Mammary epithelial cell (primary cell): Measurements from ENCODE around the gene MGST3.

Source experiments
- EZH2 ChIP-seq: IDR thresholded peaks from 2 replicates; pipeline ENCODE4 v1.6.1; 2012; ENCODE audit warnings: low read length, inconsistent platforms, borderline replicate concordance
- TF ChIP-seq, protein P1 (sequence below), 2 donors: IDR thresholded peaks in 1 of 2; conservative IDR thresholded peaks in 1 of 2; 2 replicates each; pipeline ENCODE4 v1.5.1; 2011 to 2012; ENCODE audit warnings: inconsistent platforms in 2 of 2, low read length in 2 of 2, mild to moderate bottlenecking in 2 of 2, control low read depth in 1 of 2, low read depth in 1 of 2; ENCODE audit not compliant: insufficient read depth in 1 of 2; ENCODE audit errors: extremely low read depth in 1 of 2

DNA sequence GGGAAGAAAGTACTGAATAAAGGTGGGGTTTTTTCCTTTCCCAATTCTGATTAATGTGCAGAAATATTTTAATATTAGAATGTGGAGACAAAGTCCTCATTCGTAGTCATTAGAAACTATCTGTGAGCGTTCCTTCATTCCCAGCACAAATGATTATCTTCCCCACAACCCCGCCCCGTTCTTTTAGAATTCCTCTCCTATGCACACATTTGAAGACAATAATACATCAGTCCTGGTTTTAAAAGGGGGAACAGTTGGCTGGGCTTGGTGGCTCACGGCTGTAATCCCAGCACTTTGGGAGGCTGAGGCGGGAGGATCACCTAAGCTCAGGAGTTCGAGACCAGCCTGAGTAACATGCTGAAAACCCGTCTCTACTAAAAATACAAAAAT, 66.5 kb downstream of the MGST3 start:
- TF ChIP-seq, protein P1, sequence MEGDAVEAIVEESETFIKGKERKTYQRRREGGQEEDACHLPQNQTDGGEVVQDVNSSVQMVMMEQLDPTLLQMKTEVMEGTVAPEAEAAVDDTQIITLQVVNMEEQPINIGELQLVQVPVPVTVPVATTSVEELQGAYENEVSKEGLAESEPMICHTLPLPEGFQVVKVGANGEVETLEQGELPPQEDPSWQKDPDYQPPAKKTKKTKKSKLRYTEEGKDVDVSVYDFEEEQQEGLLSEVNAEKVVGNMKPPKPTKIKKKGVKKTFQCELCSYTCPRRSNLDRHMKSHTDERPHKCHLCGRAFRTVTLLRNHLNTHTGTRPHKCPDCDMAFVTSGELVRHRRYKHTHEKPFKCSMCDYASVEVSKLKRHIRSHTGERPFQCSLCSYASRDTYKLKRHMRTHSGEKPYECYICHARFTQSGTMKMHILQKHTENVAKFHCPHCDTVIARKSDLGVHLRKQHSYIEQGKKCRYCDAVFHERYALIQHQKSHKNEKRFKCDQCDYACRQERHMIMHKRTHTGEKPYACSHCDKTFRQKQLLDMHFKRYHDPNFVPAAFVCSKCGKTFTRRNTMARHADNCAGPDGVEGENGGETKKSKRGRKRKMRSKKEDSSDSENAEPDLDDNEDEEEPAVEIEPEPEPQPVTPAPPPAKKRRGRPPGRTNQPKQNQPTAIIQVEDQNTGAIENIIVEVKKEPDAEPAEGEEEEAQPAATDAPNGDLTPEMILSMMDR (conservative IDR thresholded peaks at IDR 0.05 in 1 of 2, IDR thresholded peaks at IDR 0.05 in 1 of 2; ENCODE audit: extremely low read depth in 1 of 2, insufficient read depth in 1 of 2, low read depth in 1 of 2, low read length in 2 of 2): no peak
- no peak for TF ChIP-seq EZH2
